Lower leg skin (tissue), 3 donors: ENCODE data around the gene PACC1.

ENCODE experiments used
- CTCF ChIP-seq, 3 donors: fragments of 450-650 bp; IDR thresholded peaks; one replicate each; pipeline ENCODE4 v1.5.1; 2016; ENCODE audit warnings: antibody characterized with exemption in 3 of 3, mild to moderate bottlenecking in 3 of 3, moderate library complexity in 2 of 3
- POLR2A ChIP-seq, 2 donors: fragments of 450-650 bp; IDR thresholded peaks; one replicate each; pipeline ENCODE4 v1.6.1; 2016 to 2017; ENCODE audit warnings: antibody characterized with exemption in 2 of 2, mild to moderate bottlenecking in 1 of 2, moderate library complexity in 1 of 2

GRCh38 chr1:212450331-212450881, 35.7 kb upstream of the PACC1 start:
- no peak for TF ChIP-seq CTCF (IDR thresholded peaks at IDR 0.05)
- no peak for TF ChIP-seq POLR2A (IDR thresholded peaks at IDR 0.05)
